ENCODE results near the gene LHPP.

LHPP gene

GRCh38 chr10:124419635-124420034 is 42.0 kb upstream of the LHPP start:
- no peak for TF ChIP-seq CTCF (conservative IDR thresholded peaks at IDR 0.05; ENCODE audit: low read length)
- no peak overlapping the region for H3K4me3 ChIP-seq (ENCODE audit: low read length)
- no peak for DNase-seq (ENCODE audit: low read depth)

GRCh38 chr10:124420254-124420653 is 41.4 kb upstream of the LHPP start:
- TF ChIP-seq CTCF (conservative IDR thresholded peaks at IDR 0.05; ENCODE audit: low read length), result no peak
- H3K4me3 ChIP-seq (ENCODE audit: low read length), result no peak overlapping the region
- DNase-seq (ENCODE audit: low read depth), result no peak

GRCh38 chr10:124422742-124423141 is 38.9 kb upstream of the LHPP start:
- no peak for DNase-seq (ENCODE audit: low read depth)
- H3K4me3 ChIP-seq (ENCODE audit: low read length), result no peak overlapping the region
- no peak for TF ChIP-seq CTCF (conservative IDR thresholded peaks at IDR 0.05; ENCODE audit: low read length)

GRCh38 chr10:124423813-124424212 is 37.8 kb upstream of the LHPP start:
- no peak overlapping the region for H3K4me3 ChIP-seq (ENCODE audit: low read length)
- no peak for DNase-seq (ENCODE audit: low read depth)
- TF ChIP-seq CTCF (conservative IDR thresholded peaks at IDR 0.05; ENCODE audit: low read length), result no peak

- no peak for DNase-seq (ENCODE audit: low read depth)
- no peak for TF ChIP-seq CTCF (conservative IDR thresholded peaks at IDR 0.05; ENCODE audit: low read length)
- H3K4me3 ChIP-seq (ENCODE audit: low read length), result no peak overlapping the region
Measured at GRCh38 chr10:124425227-124425962, 36.2 kb upstream of the LHPP start.

- TF ChIP-seq CTCF (conservative IDR thresholded peaks at IDR 0.05; ENCODE audit: low read length), result no peak
- no peak overlapping the region for H3K4me3 ChIP-seq (ENCODE audit: low read length)
- no peak for DNase-seq (ENCODE audit: low read depth)
Measured at GRCh38 chr10:124428207-124428777, 33.3 kb upstream of the LHPP start.

GRCh38 chr10:124429576-124429975 is 32.0 kb upstream of the LHPP start:
- TF ChIP-seq CTCF (conservative IDR thresholded peaks at IDR 0.05; ENCODE audit: low read length), result no peak
- H3K4me3 ChIP-seq (ENCODE audit: low read length), result no peak overlapping the region
- DNase-seq (ENCODE audit: low read depth), result no peak

Data from AG10803 (cell line).